Measurements from ENCODE around the gene CIRBP.

CIRBP gene

GRCh38 chr19:1227304-1228054 lies 41.7 kb upstream of the CIRBP start:
- H3K27me3 ChIP-seq (ENCODE audit: low read depth, low read length): no peaks in the 10 kb centered on the region
- no peak overlapping the region for H2AFZ ChIP-seq (ENCODE audit: low read depth, low read length)
- H3K27ac ChIP-seq (ENCODE audit: low read length): no peak overlapping the region
- no peaks in the 10 kb centered on the region for H3K9me3 ChIP-seq (ENCODE audit: insufficient read depth, low read length)
- H3K4me2 ChIP-seq (ENCODE audit: low read length): no peak overlapping the region
- H3K36me3 ChIP-seq (replicated peaks; ENCODE audit: low read depth, low read length): peaks cover 14% of the 10 kb centered on the region
- peaks cover 19% of the 10 kb centered on the region for H3K4me1 ChIP-seq (ENCODE audit: low read length)
- no peak overlapping the region for H3K4me3 ChIP-seq (ENCODE audit: low read length)
- no peaks in the 10 kb centered on the region for H4K20me1 ChIP-seq (ENCODE audit: insufficient read depth, low read length)
- TF ChIP-seq CTCF (IDR thresholded peaks at IDR 0.05; ENCODE audit: low read depth, low read length) (no peak), EZH2phosphoT487 (IDR thresholded peaks at IDR 0.05; ENCODE audit: low read depth) (no peak)
- H3K79me2 ChIP-seq (ENCODE audit: low read length): no peaks in the 10 kb centered on the region
- no peak overlapping the region for H3K9ac ChIP-seq (ENCODE audit: low read length)

- no peak for TF ChIP-seq EZH2phosphoT487 (IDR thresholded peaks at IDR 0.05; ENCODE audit: low read depth)
- no peak for TF ChIP-seq CTCF (IDR thresholded peaks at IDR 0.05; ENCODE audit: low read depth, low read length)
- peaks cover 14% of the 10 kb centered on the region for H3K36me3 ChIP-seq (replicated peaks; ENCODE audit: low read depth, low read length)
- no peaks in the 10 kb centered on the region for H3K27me3 ChIP-seq (ENCODE audit: low read depth, low read length)
- no peak overlapping the region for H3K4me2 ChIP-seq (ENCODE audit: low read length)
- no peaks in the 10 kb centered on the region for H3K9me3 ChIP-seq (ENCODE audit: insufficient read depth, low read length)
- no peak overlapping the region for H3K9ac ChIP-seq (ENCODE audit: low read length)
- no peaks in the 10 kb centered on the region for H3K79me2 ChIP-seq (ENCODE audit: low read length)
- H4K20me1 ChIP-seq (ENCODE audit: insufficient read depth, low read length): no peaks in the 10 kb centered on the region
- no peak overlapping the region for H3K4me3 ChIP-seq (ENCODE audit: low read length)
- peaks cover 24% of the 10 kb centered on the region for H3K4me1 ChIP-seq (ENCODE audit: low read length)
- H3K27ac ChIP-seq (ENCODE audit: low read length): no peak overlapping the region
- no peak overlapping the region for H2AFZ ChIP-seq (ENCODE audit: low read depth, low read length)
Observed at GRCh38 chr19:1228161-1228957, 40.8 kb upstream of the CIRBP start.

GRCh38 chr19:1229056-1229923 lies 39.8 kb upstream of the CIRBP start:
- no peak overlapping the region for H3K4me3 ChIP-seq (ENCODE audit: low read length)
- no peaks in the 10 kb centered on the region for H4K20me1 ChIP-seq (ENCODE audit: insufficient read depth, low read length)
- H3K79me2 ChIP-seq (ENCODE audit: low read length): no peaks in the 10 kb centered on the region
- no peak overlapping the region for H3K27ac ChIP-seq (ENCODE audit: low read length)
- no peak overlapping the region for H2AFZ ChIP-seq (ENCODE audit: low read depth, low read length)
- no peaks in the 10 kb centered on the region for H3K27me3 ChIP-seq (ENCODE audit: low read depth, low read length)
- H3K4me1 ChIP-seq (ENCODE audit: low read length): peaks cover 24% of the 10 kb centered on the region
- TF ChIP-seq CTCF (IDR thresholded peaks at IDR 0.05; ENCODE audit: low read depth, low read length): no peak
- no peak for TF ChIP-seq EZH2phosphoT487 (IDR thresholded peaks at IDR 0.05; ENCODE audit: low read depth)
- H3K36me3 ChIP-seq (replicated peaks; ENCODE audit: low read depth, low read length): peaks cover 14% of the 10 kb centered on the region
- no peak overlapping the region for H3K9ac ChIP-seq (ENCODE audit: low read length)
- no peak overlapping the region for H3K4me2 ChIP-seq (ENCODE audit: low read length)
- no peaks in the 10 kb centered on the region for H3K9me3 ChIP-seq (ENCODE audit: insufficient read depth, low read length)
